Activated CD4-positive, alpha-beta T cell treated with anti-CD3 and anti-CD28 coated beads for 36 hours (primary cell): ENCODE results near the gene AHCTF1. TPM values are rescaled to one million over a fixed set of nuclear protein-coding genes. Genes with fewer than 3 reads are reported as not detected.
A peak's percentile ranks its signal among the peaks of the same experiment; 100 is the strongest.
"Not testable (repeated sequence)": the region's sequence is repeated elsewhere in the genome, so short reads cannot be mapped to it uniquely, and the experiment has no call there.

Experiments used
- ATAC-seq: fragments of 200-7000 bp; cut with Tn5 transposase; one replicate; pipeline ENCODE4 v1.10.0; 2021; ENCODE audit warnings: mild to moderate bottlenecking, moderate library complexity
- CTCF ChIA-PET: fragments of 350-600 bp; sonication (Branson Sonifier 250); formaldehyde crosslinking; loops from one replicate; lab custom pipeline; 2021; ENCODE audit warnings: antibody characterized with exemption; lab: Charles Lee
- POLR2A ChIA-PET: fragments of 350-600 bp; sonication (Branson Sonifier 250); formaldehyde crosslinking; loops from one replicate; lab custom pipeline; 2021; ENCODE audit warnings: antibody characterized with exemption, inconsistent platforms; lab: Charles Lee
- DNase-seq: peaks from one replicate; pipeline ENCODE4 v3.0.0-alpha.2; 2020
- H3K27ac Mint-ChIP-seq: one replicate; pipeline ENCODE4 v1.8.0; 2021; ENCODE audit warnings: mixed read lengths
- H3K27me3 Mint-ChIP-seq: one replicate; pipeline ENCODE4 v1.8.0; 2021; ENCODE audit warnings: mixed read lengths
- H3K36me3 Mint-ChIP-seq: one replicate; pipeline ENCODE4 v1.8.0; 2021; ENCODE audit warnings: low read depth, mixed read lengths
- H3K4me1 Mint-ChIP-seq: one replicate; pipeline ENCODE4 v1.8.0; 2021; ENCODE audit warnings: mixed read lengths
- H3K4me3 Mint-ChIP-seq: one replicate; pipeline ENCODE4 v1.8.0; 2021; ENCODE audit warnings: mild to moderate bottlenecking, moderate library complexity, mixed read lengths
- H3K9me3 Mint-ChIP-seq: one replicate; pipeline ENCODE4 v1.8.0; 2021; ENCODE audit warnings: low read depth, mixed read lengths
- intact Hi-C, 2 experiments: fragments of 100-400 bp; cut with DNase I in 1 of 2; cut with micrococcal nuclease in 1 of 2; formaldehyde crosslinking; loops; one replicate each; pipeline versions ENCODE4 v1.14.2 to v1.15.1; 2022 to 2024; cut with DNase I, micrococcal nuclease
- total RNA-seq, 2 experiments: library from RNA; stranded (reverse); gene quantifications; one replicate each; pipeline ENCODE4 v1.2.3, GENCODE V29; 2021

The AHCTF1 gene
- total RNA-seq, 2 experiments from 2014 or later, result 38.8 to 54.4 TPM

DNA sequence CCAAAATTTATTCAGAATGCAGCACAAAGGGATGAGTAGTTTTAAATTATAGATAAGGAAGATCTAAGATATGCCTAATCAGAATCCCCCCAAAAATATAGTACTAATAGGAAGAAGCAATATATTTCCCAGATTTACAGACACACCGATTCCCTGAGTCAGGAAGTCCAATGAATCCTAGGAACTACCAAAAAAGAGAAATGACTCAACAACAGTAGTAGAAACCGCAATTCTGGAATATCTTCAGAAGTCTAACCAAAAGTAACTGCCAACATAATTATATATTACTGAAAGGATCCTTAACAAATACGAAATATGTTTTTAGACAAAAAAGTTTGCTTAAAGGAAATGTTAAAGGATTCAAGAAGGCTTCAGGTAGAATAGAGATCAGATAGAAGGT is 10.3 kb downstream of the AHCTF1 start:
- Mint-ChIP-seq H3K4me3 (no peak overlapping the region), H3K4me1 (peaks cover 37% of the 10 kb centered on the region), H3K27me3 (no peaks in the 10 kb centered on the region), H3K27ac (no peak overlapping the region), H3K36me3 (peaks cover 33% of the 10 kb centered on the region), H3K9me3 (peaks cover 2% of the 10 kb centered on the region)
- no peak for DNase-seq
- no peak for ATAC-seq
- ChIA-PET CTCF (no interaction called here), POLR2A (interaction anchor here (0.6 kb wide), 1 partner anchor 15 kb away, joined by 3 read pairs; no protein-coding TSS in a partner anchor)
- intact Hi-C loops, result no loop called here

DNA sequence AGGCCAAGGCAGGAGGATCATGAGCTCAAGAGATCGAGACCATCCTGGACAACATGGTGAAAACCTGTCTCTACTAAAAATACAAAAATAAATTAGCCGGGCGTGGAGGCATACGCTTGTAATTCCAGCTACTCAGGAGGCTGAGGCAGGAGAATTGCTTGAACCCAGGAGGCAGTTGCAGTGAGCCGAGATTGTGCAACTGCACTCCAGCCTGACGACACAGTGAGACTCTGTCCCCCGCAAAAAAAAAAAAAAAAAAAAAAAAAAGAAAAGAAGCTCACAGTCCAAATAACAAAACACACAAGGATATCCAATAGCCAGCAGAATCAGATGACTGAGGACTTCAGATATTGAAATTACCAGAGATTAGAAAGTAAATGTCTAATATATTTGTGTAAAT is 11.8 kb downstream of the AHCTF1 start:
- ChIA-PET POLR2A (interaction anchor here (0.6 kb wide), 1 partner anchor 12 kb away, joined by 3 read pairs; no protein-coding TSS in a partner anchor), CTCF (no interaction called here)
- no peaks in the 10 kb centered on the region for H3K27me3 Mint-ChIP-seq
- no peak for ATAC-seq
- peaks cover 31% of the 10 kb centered on the region for H3K4me1 Mint-ChIP-seq
- H3K36me3 Mint-ChIP-seq, result peaks cover 30% of the 10 kb centered on the region
- no peaks in the 10 kb centered on the region for H3K9me3 Mint-ChIP-seq
- H3K4me3 Mint-ChIP-seq, result no peak overlapping the region
- intact Hi-C loops, result no loop called here
- DNase-seq, result no peak
- no peak overlapping the region for H3K27ac Mint-ChIP-seq

DNA sequence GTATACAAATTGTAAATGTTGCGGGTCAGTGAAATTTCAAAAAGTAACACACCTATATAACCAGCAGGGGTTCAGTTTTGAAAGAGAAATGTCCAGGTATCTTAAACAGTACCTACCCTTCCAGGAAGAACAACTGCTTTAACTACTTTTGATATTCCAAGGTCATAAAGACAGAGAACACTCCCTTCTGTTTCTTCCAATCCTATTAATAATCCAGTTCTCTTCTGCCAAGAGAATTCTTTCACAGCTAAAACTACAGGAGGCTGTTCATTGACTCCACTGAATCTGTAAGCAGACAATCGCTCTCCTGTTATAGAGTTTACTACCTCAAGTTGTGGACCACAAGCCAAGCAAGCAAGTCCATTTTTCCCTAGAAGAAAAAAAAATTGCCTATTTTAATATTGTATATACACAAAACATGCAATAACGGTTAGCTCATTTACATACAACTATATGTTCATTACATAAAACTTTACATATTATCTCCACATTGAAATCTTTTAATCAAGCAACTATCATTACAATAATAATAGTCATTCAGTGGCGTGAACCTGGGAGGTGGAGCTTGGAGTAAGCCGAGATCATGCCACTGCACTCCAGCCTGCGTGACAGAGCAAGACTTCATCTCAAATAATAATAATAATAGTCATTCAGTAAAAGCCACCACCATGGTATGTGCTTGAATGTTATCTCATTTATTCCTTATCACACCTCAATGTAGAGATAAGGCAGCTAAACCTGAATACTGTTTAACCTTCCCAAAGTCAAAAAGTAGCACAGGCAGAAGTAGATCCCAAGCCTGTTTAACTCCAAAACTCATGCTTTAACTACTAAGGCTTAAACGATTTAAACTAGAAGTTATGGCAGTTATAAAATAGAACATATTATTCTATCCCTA is 15.5 kb downstream of the AHCTF1 start:
- CTCF ChIA-PET, result interaction anchor here (1.9 kb wide), 1 partner anchor 33 kb away, joined by 6 read pairs; no protein-coding TSS in a partner anchor
- POLR2A ChIA-PET, H3K9me3 Mint-ChIP-seq, H3K27ac Mint-ChIP-seq, H3K27me3 Mint-ChIP-seq, DNase-seq, H3K4me3 Mint-ChIP-seq, ATAC-seq, intact Hi-C loops: not testable (repeated sequence)
- H3K4me1 Mint-ChIP-seq, result peaks cover 14% of the 10 kb centered on the region
- peaks cover 28% of the 10 kb centered on the region for H3K36me3 Mint-ChIP-seq

DNA sequence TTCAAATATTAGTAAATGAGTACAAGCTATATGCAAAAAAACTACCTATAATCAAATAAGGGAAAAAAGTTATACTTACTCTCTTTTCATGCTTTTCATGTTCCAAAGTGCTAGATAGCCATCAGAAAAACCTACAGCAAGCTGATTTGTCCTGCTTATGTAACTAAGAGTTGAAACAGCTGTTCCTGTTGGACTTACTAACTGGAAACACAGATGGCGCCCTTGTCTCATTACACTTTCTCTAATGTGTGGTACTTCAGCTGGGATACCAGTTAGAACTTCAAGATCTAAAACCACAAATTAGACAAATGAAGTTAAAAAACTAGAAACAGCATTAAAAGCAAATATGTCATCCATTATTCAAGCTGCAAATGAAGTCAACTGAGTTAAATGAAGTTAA is 24.3 kb downstream of the AHCTF1 start:
- no peak for DNase-seq
- H3K27me3 Mint-ChIP-seq, result no peaks in the 10 kb centered on the region

DNA sequence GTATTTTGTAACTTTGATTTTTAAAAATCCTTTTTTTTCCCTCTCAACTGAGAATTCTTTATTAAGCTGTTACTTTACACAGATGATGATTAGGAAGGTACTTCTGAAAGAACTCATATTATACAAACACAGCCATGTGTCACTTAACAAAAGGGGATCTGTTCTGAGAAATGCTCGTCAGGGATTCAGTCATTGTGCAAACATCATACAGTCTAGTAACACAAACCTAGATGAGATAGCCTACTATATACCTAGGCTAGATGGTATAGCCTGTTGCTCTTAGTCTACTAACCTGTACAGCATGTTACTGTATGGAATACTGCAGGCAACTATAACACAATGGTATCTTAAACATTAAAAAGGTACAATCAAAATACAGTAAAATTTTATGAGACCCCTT is 24.9 kb downstream of the AHCTF1 start:
- H3K9me3 Mint-ChIP-seq, result no peaks in the 10 kb centered on the region
- DNase-seq (no peak), ATAC-seq (no peak)
- ChIA-PET CTCF (interaction anchor here (0.6 to 1.9 kb wide), 6 partner anchors 9 to 291 kb away, joined by 3 to 10 read pairs (median 3); no protein-coding TSS in a partner anchor), POLR2A (interaction anchor here (0.6 kb wide), 1 partner anchor 15 kb away, joined by 3 read pairs; no protein-coding TSS in a partner anchor)
- intact Hi-C loops, result loop anchor here (1.0 to 2.0 kb wide), 2 partner anchors 64 kb away; no protein-coding TSS in a partner anchor
- H3K27ac Mint-ChIP-seq, result no peak overlapping the region
- no peaks in the 10 kb centered on the region for H3K4me1 Mint-ChIP-seq
- H3K27me3 Mint-ChIP-seq, result no peaks in the 10 kb centered on the region
- H3K36me3 Mint-ChIP-seq, result peaks cover 50% of the 10 kb centered on the region
- no peak overlapping the region for H3K4me3 Mint-ChIP-seq

More for the DNA sequence above, 24.3 kb downstream of the AHCTF1 start:
- H3K36me3 Mint-ChIP-seq, result peaks cover 44% of the 10 kb centered on the region
- H3K4me1 Mint-ChIP-seq, result no peaks in the 10 kb centered on the region
- intact Hi-C loops, result loop anchor here (1.0 to 2.0 kb wide), 2 partner anchors 63 to 64 kb away; no protein-coding TSS in a partner anchor
- no peak overlapping the region for H3K4me3 Mint-ChIP-seq
- ChIA-PET CTCF (interaction anchor here (0.7 to 1.9 kb wide), 3 partner anchors 9 to 76 kb away, joined by 3 to 10 read pairs (median 4); no protein-coding TSS in a partner anchor), POLR2A (no interaction called here)
- H3K9me3 Mint-ChIP-seq, result no peaks in the 10 kb centered on the region
- no peak overlapping the region for H3K27ac Mint-ChIP-seq
- ATAC-seq, result no peak

DNA sequence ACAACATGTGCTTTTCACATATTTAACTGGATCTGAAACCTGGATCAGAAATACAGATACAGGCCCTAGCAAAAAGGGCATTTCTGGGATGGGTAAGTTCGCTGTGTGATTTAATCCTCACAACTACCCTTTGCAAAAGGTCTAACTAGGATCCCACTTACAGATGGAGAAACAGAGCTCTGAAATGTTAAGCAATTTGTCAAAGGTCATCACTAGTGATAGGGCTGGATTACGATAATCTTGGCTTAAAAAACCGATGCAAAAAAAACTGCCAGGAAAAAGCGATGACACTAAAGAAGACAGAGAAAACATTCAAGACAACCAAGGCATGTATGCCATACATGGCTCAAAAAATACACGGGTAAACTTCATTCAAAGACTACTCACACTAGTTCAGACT is 29.9 kb downstream of the AHCTF1 start:
- Mint-ChIP-seq H3K4me3 (no peak overlapping the region), H3K27me3 (no peaks in the 10 kb centered on the region), H3K9me3 (no peaks in the 10 kb centered on the region), H3K36me3 (peaks cover 62% of the 10 kb centered on the region), H3K4me1 (no peaks in the 10 kb centered on the region), H3K27ac (no peak overlapping the region)
- DNase-seq (no peak), ATAC-seq (no peak)
- intact Hi-C loops, result no loop called here
- POLR2A ChIA-PET, result no interaction called here
- CTCF ChIA-PET, result interaction anchor here (1.0 to 1.1 kb wide), 2 partner anchors 10 to 149 kb away, joined by 3 read pairs; no protein-coding TSS in a partner anchor

DNA sequence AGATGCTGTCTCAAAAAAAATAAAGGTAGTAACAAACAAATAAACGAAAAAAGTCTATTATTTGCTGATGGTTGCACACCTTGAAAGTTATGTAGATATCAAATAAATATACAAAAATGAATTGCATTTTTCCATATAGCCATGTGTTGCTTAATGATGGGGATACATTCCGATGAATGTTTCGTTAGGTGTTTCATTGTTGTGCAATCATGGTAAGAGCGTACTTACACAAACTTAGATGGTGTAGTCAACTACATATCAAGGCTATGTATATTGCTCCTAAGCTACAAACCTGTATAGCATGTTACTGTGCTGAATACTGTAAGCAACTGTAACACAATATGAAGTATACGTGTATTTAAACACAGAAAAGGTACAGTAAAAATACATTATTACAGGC is 34.4 kb downstream of the AHCTF1 start:
- DNase-seq (no peak), ATAC-seq (no peak)
- peaks cover 9% of the 10 kb centered on the region for H3K4me1 Mint-ChIP-seq
- POLR2A ChIA-PET, result no interaction called here
- CTCF ChIA-PET, result no interaction called here
- peaks cover 60% of the 10 kb centered on the region for H3K36me3 Mint-ChIP-seq
- intact Hi-C loops, result no loop called here
- no peak overlapping the region for H3K27ac Mint-ChIP-seq
- no peaks in the 10 kb centered on the region for H3K9me3 Mint-ChIP-seq
- H3K27me3 Mint-ChIP-seq, result no peaks in the 10 kb centered on the region
- no peak overlapping the region for H3K4me3 Mint-ChIP-seq

DNA sequence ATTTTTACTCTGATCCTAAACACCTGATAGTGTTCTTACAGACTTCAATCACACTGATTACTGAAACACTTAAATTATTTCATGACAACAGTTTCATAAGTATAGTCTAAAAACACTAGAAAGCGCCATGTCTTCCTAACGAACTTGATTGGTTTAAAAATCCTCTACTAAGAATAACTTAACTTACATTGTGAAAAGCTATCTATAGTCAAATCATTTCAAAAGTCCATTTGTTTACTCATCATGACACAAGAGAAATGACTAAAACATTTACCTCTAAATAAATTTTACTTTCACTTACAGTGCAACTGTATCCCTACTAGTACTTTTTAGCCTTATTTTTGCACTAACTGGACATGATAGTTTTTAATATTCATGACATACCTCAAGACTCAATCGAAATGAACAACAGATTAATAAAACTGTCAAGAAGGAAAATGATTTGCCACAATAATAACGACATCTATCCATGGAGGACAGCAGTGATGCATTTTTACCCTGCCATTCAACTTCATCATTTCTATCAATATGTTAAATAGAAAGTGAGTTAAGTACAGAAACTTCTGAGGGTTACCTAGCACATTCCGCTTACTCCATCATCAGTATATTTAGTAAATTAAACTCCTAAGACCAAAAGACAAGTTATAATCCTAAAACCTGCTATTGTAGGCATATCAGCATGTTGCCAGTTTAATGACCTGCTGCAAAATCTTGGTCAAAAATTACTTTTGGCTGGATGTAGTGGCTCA is 38.4 kb downstream of the AHCTF1 start:
- Mint-ChIP-seq H3K36me3 (peaks cover 55% of the 10 kb centered on the region), H3K27me3 (no peaks in the 10 kb centered on the region), H3K4me3 (no peak overlapping the region), H3K27ac (peak overlapping the region; percentile 77), H3K4me1 (peaks cover 9% of the 10 kb centered on the region), H3K9me3 (no peaks in the 10 kb centered on the region)
- CTCF ChIA-PET, result interaction anchor here (0.8 to 0.9 kb wide), 2 partner anchors 9 to 1976 kb away, joined by 3 read pairs; no protein-coding TSS in a partner anchor
- DNase-seq (no peak), ATAC-seq (peak; percentile 83)
- intact Hi-C loops, result no loop called here
- POLR2A ChIA-PET, result no interaction called here

DNA sequence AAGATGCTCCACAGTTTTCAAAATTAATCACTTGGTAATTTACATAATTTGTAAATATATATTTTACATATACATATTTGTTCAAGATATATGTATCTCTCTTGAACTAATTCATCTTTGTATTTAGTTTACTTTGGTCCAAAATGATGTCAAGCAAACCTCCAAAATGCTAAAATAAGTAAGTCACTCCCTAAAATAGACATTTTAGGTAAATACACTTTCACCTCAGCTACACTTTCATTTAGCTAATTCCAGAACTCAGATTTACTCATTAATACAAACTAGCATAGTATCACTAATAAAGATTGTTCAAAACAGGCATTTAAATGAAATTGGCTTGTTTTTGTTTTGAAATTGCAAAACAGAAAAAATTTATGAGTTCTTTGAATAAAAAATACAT is 40.6 kb downstream of the AHCTF1 start:
- no peak for ATAC-seq
- intact Hi-C loops, result no loop called here
- no peaks in the 10 kb centered on the region for H3K27me3 Mint-ChIP-seq
- no peaks in the 10 kb centered on the region for H3K9me3 Mint-ChIP-seq
- ChIA-PET CTCF (interaction anchor here (1.1 to 1.2 kb wide), 3 partner anchors 9 to 427 kb away, joined by 3 to 4 read pairs (median 3); no protein-coding TSS in a partner anchor), POLR2A (no interaction called here)
- no peak overlapping the region for H3K27ac Mint-ChIP-seq
- DNase-seq, result no peak
- no peak overlapping the region for H3K4me3 Mint-ChIP-seq
- peaks cover 53% of the 10 kb centered on the region for H3K36me3 Mint-ChIP-seq
- peaks cover 9% of the 10 kb centered on the region for H3K4me1 Mint-ChIP-seq

DNA sequence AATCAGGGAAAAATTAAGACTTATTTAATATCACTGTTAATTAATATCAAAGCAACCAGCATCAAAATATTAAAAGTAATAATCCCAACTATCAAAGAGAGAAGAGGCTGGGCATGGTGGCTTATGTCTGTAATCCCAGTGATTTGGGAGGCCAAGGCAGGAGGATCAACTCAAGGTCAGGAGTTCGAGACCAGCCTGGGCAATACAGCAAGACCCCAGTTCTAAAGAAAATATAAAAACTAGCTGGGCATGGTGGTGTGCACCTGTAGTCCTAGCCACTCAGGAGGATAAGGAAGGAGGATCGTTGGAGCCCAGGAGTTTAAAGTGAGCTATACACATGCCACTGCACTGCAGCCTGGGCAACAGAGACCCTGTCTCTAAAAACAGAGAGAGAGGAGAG is 43.2 kb downstream of the AHCTF1 start:
- intact Hi-C loops, result no loop called here
- Mint-ChIP-seq H3K4me1 (peaks cover 7% of the 10 kb centered on the region), H3K4me3 (no peak overlapping the region), H3K36me3 (peaks cover 49% of the 10 kb centered on the region), H3K27me3 (no peaks in the 10 kb centered on the region), H3K9me3 (no peaks in the 10 kb centered on the region), H3K27ac (no peak overlapping the region)
- no peak for ATAC-seq
- CTCF ChIA-PET, result interaction anchor here (0.6 kb wide), 2 partner anchors 19 to 1228 kb away, joined by 3 to 4 read pairs; no protein-coding TSS in a partner anchor
- POLR2A ChIA-PET, result no interaction called here
- DNase-seq, result no peak

DNA sequence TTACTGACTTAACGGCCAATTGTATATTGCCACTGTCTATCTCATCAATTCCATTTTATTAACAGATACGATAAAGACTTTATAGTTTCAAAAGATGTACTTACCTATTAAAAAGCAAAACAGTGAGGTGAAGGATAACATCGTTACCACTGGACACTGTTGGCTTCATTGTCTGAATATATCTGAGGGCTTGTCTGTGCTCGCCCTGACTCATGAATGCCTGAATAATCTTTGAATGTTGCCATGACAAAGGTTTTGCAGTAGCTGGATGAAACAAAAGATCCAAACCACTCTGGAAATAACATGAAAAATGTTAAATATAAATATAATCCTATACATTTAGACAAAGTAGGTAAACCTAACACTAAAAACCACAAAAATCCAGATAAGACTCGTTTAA is 46.4 kb downstream of the AHCTF1 start:
- intact Hi-C loops, H3K4me1 Mint-ChIP-seq, H3K4me3 Mint-ChIP-seq, DNase-seq, H3K9me3 Mint-ChIP-seq, POLR2A ChIA-PET, H3K27me3 Mint-ChIP-seq, H3K27ac Mint-ChIP-seq, ATAC-seq: not testable (repeated sequence)
- peaks cover 46% of the 10 kb centered on the region for H3K36me3 Mint-ChIP-seq
- CTCF ChIA-PET, result interaction anchor here (0.6 to 1.4 kb wide), 2 partner anchors 8 to 450 kb away, joined by 3 read pairs; no protein-coding TSS in a partner anchor
